ENCODE results near the gene ARRB1.

Gene ARRB1

DNA sequence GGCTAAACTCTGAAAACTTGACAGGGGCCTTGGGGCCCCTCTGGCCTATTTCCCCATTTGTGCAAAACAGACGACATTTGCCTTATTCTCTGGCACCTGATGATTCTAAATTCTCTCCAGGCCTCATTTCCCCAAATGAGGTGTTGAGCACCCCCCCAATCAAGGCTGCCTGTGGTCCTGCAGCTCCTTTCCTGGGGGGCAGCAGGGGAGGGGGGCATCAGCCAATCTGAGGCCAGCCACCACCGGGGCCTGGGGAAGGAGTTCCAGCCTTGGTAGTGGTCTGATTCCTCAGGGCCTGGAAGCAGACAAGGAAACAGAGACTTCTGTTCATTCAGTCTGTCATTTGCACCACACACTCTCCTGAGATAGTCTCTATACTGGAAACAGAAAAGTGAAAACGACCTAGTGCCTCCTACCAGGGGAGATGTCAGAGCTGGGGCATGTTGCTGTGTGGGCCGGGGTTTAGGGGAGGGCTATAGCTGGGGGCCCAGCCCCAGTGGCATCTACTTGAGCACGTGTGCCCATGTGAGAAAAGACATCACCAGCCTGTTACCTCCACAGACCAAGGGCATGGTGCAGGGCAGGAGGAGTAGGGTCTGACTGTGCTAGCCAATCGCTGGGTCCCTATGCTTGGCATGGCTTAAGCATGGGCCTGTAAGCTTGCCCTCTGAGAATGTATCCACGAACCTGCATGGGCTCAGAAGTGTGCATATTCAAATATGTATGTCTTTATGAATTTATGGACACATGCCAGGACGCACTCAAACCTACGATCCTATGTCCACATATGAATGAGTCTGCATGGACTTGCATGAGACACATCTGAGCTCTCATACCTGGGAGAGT is 112.6 kb downstream of the ARRB1 start:
- no peak for DNase-seq (ENCODE audit: low read depth in 2 of 3, low spot score in 1 of 3)

GRCh38 chr11:75237050-75237449 is 114.4 kb downstream of the ARRB1 start:
- no peak for DNase-seq (ENCODE audit: low read depth in 2 of 3, low spot score in 1 of 3)

DNA sequence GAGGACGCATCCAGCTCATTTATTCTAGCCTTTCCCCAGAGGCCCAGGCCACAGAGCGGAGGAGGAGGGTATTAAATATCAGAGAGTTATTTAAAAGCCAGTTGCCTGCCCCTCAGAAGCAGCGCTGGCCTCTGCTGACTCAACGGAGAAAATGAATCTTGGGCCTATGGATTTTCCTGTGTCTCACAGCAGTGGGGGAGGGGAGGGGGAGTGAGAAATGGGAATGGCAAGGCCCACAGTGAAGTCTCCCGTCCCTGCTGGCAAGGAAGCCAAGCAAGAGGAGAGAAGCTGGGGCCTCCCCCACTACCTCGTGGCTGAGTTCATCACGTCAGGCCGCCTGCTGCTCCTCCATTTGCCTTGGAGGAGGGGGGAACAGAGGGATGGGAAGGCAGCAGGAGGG is 115.4 kb downstream of the ARRB1 start:
- no peak for DNase-seq (ENCODE audit: low read depth in 2 of 3, low spot score in 1 of 3)

- DNase-seq (ENCODE audit: low read depth in 2 of 3, low spot score in 1 of 3) = no peak
Observed at GRCh38 chr11:75233754-75234172, 117.7 kb downstream of the ARRB1 start.

- DNase-seq (ENCODE audit: low read depth in 2 of 3, low spot score in 1 of 3) = no peak
Observed at GRCh38 chr11:75230621-75231020, 120.8 kb downstream of the ARRB1 start.

GRCh38 chr11:75229466-75229865 is 122.0 kb downstream of the ARRB1 start:
- DNase-seq (ENCODE audit: low read depth in 2 of 3, low spot score in 1 of 3) = no peak

- no peak for DNase-seq (ENCODE audit: low read depth in 2 of 3, low spot score in 1 of 3)
Observed at GRCh38 chr11:75225794-75226193, 125.7 kb downstream of the ARRB1 start.

DNA sequence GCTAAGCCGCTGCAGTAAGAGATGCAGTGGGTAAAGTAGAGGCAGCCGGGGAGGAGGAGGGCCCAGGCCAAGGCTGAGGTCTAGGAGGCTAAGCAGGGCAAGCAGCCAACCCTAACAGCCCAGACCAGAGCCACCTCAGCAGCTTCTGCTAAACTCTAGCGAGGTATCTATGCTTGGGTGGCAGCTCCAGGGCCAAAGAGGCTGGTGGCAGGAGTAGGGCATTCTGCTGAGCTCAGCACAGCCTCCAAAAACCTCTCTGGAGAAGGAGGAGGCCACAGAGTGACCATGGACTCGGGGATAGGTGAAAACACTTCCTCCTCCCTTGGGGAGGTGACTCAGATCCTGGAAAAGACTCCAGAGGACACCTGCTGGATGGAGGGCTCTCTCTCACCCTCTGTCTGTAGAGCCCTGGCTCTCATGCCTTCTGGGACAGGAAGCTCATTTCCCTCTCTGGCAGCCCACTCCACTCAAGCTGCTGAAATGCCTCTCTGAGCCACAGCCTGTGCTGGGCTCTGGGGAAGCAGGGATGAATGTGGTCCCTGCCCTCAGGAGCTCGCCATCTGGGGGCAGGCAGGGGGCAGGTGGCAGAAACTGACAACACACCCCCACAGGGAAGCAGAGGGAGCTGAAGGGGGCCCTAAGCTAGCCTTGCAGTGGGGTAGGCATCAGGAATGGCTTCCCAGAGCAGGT is 127.4 kb downstream of the ARRB1 start:
- DNase-seq (ENCODE audit: low read depth in 2 of 3, low spot score in 1 of 3) = no peak

DNA sequence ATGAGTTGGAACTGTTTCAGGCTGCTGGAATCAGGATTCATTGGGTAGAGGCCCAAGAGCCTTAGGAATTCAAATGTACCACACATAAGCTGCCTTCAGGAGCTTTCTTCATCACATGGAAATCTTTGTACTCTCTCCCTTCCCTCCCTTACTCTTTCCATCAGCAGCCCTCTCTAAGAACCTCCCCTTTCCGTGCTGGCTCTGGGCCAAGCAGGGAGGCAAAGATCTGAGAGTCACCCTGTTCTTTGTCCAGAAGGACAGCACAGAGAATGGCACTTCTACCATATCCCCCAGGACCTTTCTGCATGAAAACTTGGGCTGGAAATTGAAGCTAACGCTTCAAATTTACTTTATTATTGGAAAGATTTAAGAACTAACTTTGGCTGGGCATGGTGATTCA is 131.6 kb downstream of the ARRB1 start:
- DNase-seq (ENCODE audit: low read depth in 2 of 3, low spot score in 1 of 3) = no peak

DNA sequence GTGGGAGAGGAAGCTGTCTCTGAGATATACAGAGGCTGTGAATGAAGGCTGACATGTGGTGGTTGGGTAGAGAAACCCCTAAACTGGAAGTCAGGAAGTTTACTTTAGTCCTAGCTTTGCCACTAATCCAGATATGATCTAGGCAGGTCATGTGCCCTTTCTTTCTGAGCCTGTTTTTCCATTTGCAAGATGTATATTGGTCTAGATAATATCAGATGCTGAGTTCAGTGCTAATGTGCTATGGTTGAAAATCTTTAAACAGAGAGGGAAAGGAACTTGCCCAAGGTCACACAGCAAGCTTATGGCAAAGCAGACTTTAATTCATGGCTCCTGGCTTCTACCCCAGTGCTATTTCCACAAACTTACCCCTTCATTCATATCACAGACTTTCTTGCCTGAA is 136.6 kb downstream of the ARRB1 start:
- no peak for DNase-seq (ENCODE audit: low read depth in 2 of 3, low spot score in 1 of 3)

GRCh38 chr11:75214411-75214821 is 137.0 kb downstream of the ARRB1 start:
- peak; percentile 59 to 76 (median 67) for DNase-seq (ENCODE audit: low read depth in 2 of 3, low spot score in 1 of 3)
